ENCODE results near the gene COPS3.
"Not testable (repeated sequence)": the region's sequence is repeated elsewhere in the genome, so short reads cannot be mapped to it uniquely, and the experiment has no call there.

Gene COPS3

GRCh38 chr17:17301659-17302058, 20.6 kb upstream of the COPS3 start:
- DNase-seq = not testable (repeated sequence)

GRCh38 chr17:17300624-17301568, 19.9 kb upstream of the COPS3 start:
- DNase-seq = no peak

- no peak for DNase-seq
Measured at GRCh38 chr17:17298108-17298507, 17.1 kb upstream of the COPS3 start.

GRCh38 chr17:17297217-17297616, 16.2 kb upstream of the COPS3 start:
- DNase-seq = no peak

GRCh38 chr17:17295141-17295540, 14.1 kb upstream of the COPS3 start:
- no peak for DNase-seq

GRCh38 chr17:17289701-17290100, 8.7 kb upstream of the COPS3 start:
- no peak for DNase-seq

- DNase-seq = no peak
Measured at GRCh38 chr17:17289086-17289485, 8.0 kb upstream of the COPS3 start.

GRCh38 chr17:17285951-17286350, 4.9 kb upstream of the COPS3 start:
- DNase-seq = no peak

GRCh38 chr17:17279316-17279715, 1.7 kb downstream of the COPS3 start:
- DNase-seq = no peak

- not testable (repeated sequence) for DNase-seq
Measured at GRCh38 chr17:17277431-17277830, 3.6 kb downstream of the COPS3 start.

GRCh38 chr17:17275971-17276370, 5.1 kb downstream of the COPS3 start:
- DNase-seq = no peak

- DNase-seq = no peak
Measured at GRCh38 chr17:17269926-17270773, 10.9 kb downstream of the COPS3 start.

- no peak for DNase-seq
Measured at GRCh38 chr17:17264430-17264829, 16.6 kb downstream of the COPS3 start.

GRCh38 chr17:17258998-17259397, 22.0 kb downstream of the COPS3 start:
- peak; percentile 50 to 72 for DNase-seq

GRCh38 chr17:17258011-17258410, 23.0 kb downstream of the COPS3 start:
- DNase-seq = no peak

GRCh38 chr17:17256316-17256715, 24.7 kb downstream of the COPS3 start:
- no peak for DNase-seq

- DNase-seq = not testable (repeated sequence)
Measured at GRCh38 chr17:17255689-17256088, 25.4 kb downstream of the COPS3 start.

- no peak for DNase-seq
Measured at GRCh38 chr17:17254036-17254435, 27.0 kb downstream of the COPS3 start.

- DNase-seq = no peak
Measured at GRCh38 chr17:17253406-17253805, 27.6 kb downstream of the COPS3 start.

GRCh38 chr17:17252149-17252661, 28.8 kb downstream of the COPS3 start:
- DNase-seq = no peak

- no peak for DNase-seq
Measured at GRCh38 chr17:17246879-17247278, 34.2 kb downstream of the COPS3 start.

- no peak for DNase-seq
Measured at GRCh38 chr17:17243163-17243562, 37.9 kb downstream of the COPS3 start.

- no peak for DNase-seq
Measured at GRCh38 chr17:17242246-17242645, 38.8 kb downstream of the COPS3 start.

Data from hippocampal formation (tissue), 2 donors.